Renal pelvis (tissue), 12 donors: Measurements from ENCODE around the gene PGM1. TPM values are rescaled to one million over a fixed set of nuclear protein-coding genes. Genes with fewer than 3 reads are reported as not detected.
"Not testable (repeated sequence)": the region's sequence is repeated elsewhere in the genome, so short reads cannot be mapped to it uniquely, and the experiment has no call there.

Source experiments
- DNase-seq: peaks from one replicate; pipeline ENCODE4 v3.0.0-alpha.2; 2013
- long read RNA-seq, 16 experiments: transcript quantifications; one replicate each; lab custom pipeline, GENCODE V29; 2026
- polyA plus RNA-seq, 3 donors: library from polyadenylated mRNA; unstranded; fragments of 120-200 nt; gene quantifications; one replicate each; pipeline ENCODE4 v1.2.1, GENCODE V29; 2013; ENCODE audit not compliant: insufficient read length in 3 of 3

The PGM1 gene
- polyA plus RNA-seq = 10 to 100 TPM; 27.7 to 32.7 (median 28.8) TPM
- long read RNA-seq, donor 1, transcript PGM1-202 (11 exons, 2,472 nt) = major isoform, 9 of 9 reads
- long read RNA-seq, donor 1, partial matches to known transcripts = 0 of 9 reads
- long read RNA-seq, donor 1, other reads (novel, unspliced or antisense) = 0 of 9 reads
- long read RNA-seq, donor 2, transcript PGM1-202 (11 exons, 2,472 nt) = major isoform, 14 of 14 reads
- long read RNA-seq, donor 2, partial matches to known transcripts = 0 of 14 reads
- long read RNA-seq, donor 2, other reads (novel, unspliced or antisense) = 0 of 14 reads
- long read RNA-seq, donor 3, transcript PGM1-202 (11 exons, 2,472 nt) = major isoform, 7 of 7 reads
- long read RNA-seq, donor 3, partial matches to known transcripts = 0 of 7 reads
- long read RNA-seq, donor 3, other reads (novel, unspliced or antisense) = 0 of 7 reads
- long read RNA-seq, donor 4, transcript PGM1-202 (11 exons, 2,472 nt) = major isoform, 6 of 6 reads
- long read RNA-seq, donor 4, partial matches to known transcripts = 0 of 6 reads
- long read RNA-seq, donor 4, other reads (novel, unspliced or antisense) = 0 of 6 reads
- long read RNA-seq, donor 5, partial matches to known transcripts = 0 of 4 reads
- long read RNA-seq, donor 5, other reads (novel, unspliced or antisense) = 0 of 4 reads
- long read RNA-seq, donor 6, partial matches to known transcripts = 0 of 2 reads
- long read RNA-seq, donor 6, other reads (novel, unspliced or antisense) = 0 of 2 reads
- long read RNA-seq, donor 7, transcript PGM1-202 (11 exons, 2,472 nt) = major isoform, 15 of 15 reads
- long read RNA-seq, donor 7, partial matches to known transcripts = 0 of 15 reads
- long read RNA-seq, donor 7, other reads (novel, unspliced or antisense) = 0 of 15 reads
- long read RNA-seq, donor 8, transcript PGM1-202 (11 exons, 2,472 nt) = major isoform, 13 of 13 reads
- long read RNA-seq, donor 8, partial matches to known transcripts = 0 of 13 reads
- long read RNA-seq, donor 8, other reads (novel, unspliced or antisense) = 0 of 13 reads
- long read RNA-seq, donor 9, transcript PGM1-202 (11 exons, 2,472 nt) = major isoform, 18 of 23 reads
- long read RNA-seq, donor 9, partial matches to known transcripts = 5 of 23 reads
- long read RNA-seq, donor 9, other reads (novel, unspliced or antisense) = 0 of 23 reads
- long read RNA-seq, donor 10, transcript PGM1-202 (11 exons, 2,472 nt) = major isoform, 5 of 5 reads
- long read RNA-seq, donor 10, partial matches to known transcripts = 0 of 5 reads
- long read RNA-seq, donor 10, other reads (novel, unspliced or antisense) = 0 of 5 reads
- long read RNA-seq, donor 11, transcript PGM1-202 (11 exons, 2,472 nt) = major isoform, 8 of 8 reads
- long read RNA-seq, donor 11, partial matches to known transcripts = 0 of 8 reads
- long read RNA-seq, donor 11, other reads (novel, unspliced or antisense) = 0 of 8 reads
- long read RNA-seq, donor 12, transcript PGM1-202 (11 exons, 2,472 nt) = major isoform, 13 of 13 reads
- long read RNA-seq, donor 12, partial matches to known transcripts = 0 of 13 reads
- long read RNA-seq, donor 12, other reads (novel, unspliced or antisense) = 0 of 13 reads
- long read RNA-seq, donor 13, transcript PGM1-202 (11 exons, 2,472 nt) = major isoform, 7 of 12 reads
- long read RNA-seq, donor 13, partial matches to known transcripts = 5 of 12 reads
- long read RNA-seq, donor 13, other reads (novel, unspliced or antisense) = 0 of 12 reads
- long read RNA-seq, donor 14 = 0 reads
- long read RNA-seq, donor 15, transcript PGM1-202 (11 exons, 2,472 nt) = major isoform, 16 of 22 reads
- long read RNA-seq, donor 15, partial matches to known transcripts = 6 of 22 reads
- long read RNA-seq, donor 15, other reads (novel, unspliced or antisense) = 0 of 22 reads
- long read RNA-seq, donor 16, transcript PGM1-202 (11 exons, 2,472 nt) = major isoform, 11 of 16 reads
- long read RNA-seq, donor 16, partial matches to known transcripts = 5 of 16 reads
- long read RNA-seq, donor 16, other reads (novel, unspliced or antisense) = 0 of 16 reads

GRCh38 chr1:63593303-63593885, at the start of gene PGM1:
TSS of gene PGM1 (plus strand) at chr1:63593411. CDS start at chr1:63593489, 78 bp downstream.
- peak; percentile 75 for DNase-seq

GRCh38 chr1:63545780-63546179, 47.4 kb upstream of the PGM1 start:
- DNase-seq = no peak

- no peak for DNase-seq
Observed at GRCh38 chr1:63547621-63548294, 45.5 kb upstream of the PGM1 start.

GRCh38 chr1:63548303-63548702, 44.9 kb upstream of the PGM1 start:
- no peak for DNase-seq

GRCh38 chr1:63548877-63549276, 44.3 kb upstream of the PGM1 start:
- no peak for DNase-seq

- DNase-seq = no peak
Observed at GRCh38 chr1:63555480-63555879, 37.7 kb upstream of the PGM1 start.

- peak; percentile 14 for DNase-seq
Observed at GRCh38 chr1:63557365-63557987, 35.7 kb upstream of the PGM1 start.

GRCh38 chr1:63559357-63559756, 33.9 kb upstream of the PGM1 start:
- no peak for DNase-seq

GRCh38 chr1:63563745-63564144, 29.5 kb upstream of the PGM1 start:
- DNase-seq = no peak

GRCh38 chr1:63569068-63569467, 24.1 kb upstream of the PGM1 start:
- DNase-seq = no peak

GRCh38 chr1:63569640-63570316, 23.4 kb upstream of the PGM1 start:
- no peak for DNase-seq

GRCh38 chr1:63572686-63573085, 20.5 kb upstream of the PGM1 start:
- not testable (repeated sequence) for DNase-seq

- DNase-seq = not testable (repeated sequence)
Observed at GRCh38 chr1:63574203-63574796, 18.9 kb upstream of the PGM1 start.

GRCh38 chr1:63575340-63575826, 17.8 kb upstream of the PGM1 start:
- peak; percentile 8 for DNase-seq

GRCh38 chr1:63586326-63586725, 6.9 kb upstream of the PGM1 start:
- DNase-seq = not testable (repeated sequence)

GRCh38 chr1:63590166-63590560, 3.0 kb upstream of the PGM1 start:
- peak; percentile 1 for DNase-seq

- no peak for DNase-seq
Observed at GRCh38 chr1:63592536-63593302, 492 bp upstream of the PGM1 start.
